ENCODE data around the gene CEBPE. TPM values are rescaled to one million over a fixed set of nuclear protein-coding genes. Genes with fewer than 3 reads are reported as not detected.
A peak's percentile ranks its signal among the peaks of the same experiment; 100 is the strongest.

Gene CEBPE
- total and polyA plus RNA-seq, 2 donors (not counting 3 experiments of a cell fraction or from before 2014, with no cell fraction given) = not detected

DNA sequence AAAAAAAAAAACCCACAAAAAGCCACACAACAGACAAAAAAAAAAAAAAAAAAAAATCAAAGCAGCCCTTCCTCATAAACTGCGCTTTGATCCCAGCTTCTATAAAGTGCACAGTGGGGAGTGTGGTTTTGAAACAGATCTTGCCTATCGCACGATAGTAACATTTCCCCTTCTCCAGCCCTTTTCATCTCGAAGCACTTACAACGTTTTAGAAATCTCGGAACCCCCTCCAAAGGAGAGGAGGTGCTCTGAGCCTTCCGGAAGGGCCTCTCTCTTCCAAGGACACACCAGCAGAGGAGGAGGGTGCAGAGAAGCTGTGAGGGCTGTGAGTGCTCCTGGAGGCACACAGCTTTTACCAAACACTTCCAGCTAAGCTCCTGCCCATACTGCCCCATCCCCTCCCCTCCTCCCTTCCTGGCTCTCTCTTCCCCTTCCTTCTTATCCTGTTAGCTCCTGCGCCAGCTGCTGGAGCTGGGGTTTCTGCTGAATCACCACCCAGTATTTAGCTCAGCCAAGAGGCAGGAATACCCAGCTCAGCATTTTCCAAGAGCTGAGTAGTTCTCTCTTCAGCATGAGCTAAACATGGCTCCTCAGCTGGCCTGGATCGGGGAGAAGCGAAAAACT is 36.0 kb upstream of the CEBPE start:
- CTCF ChIA-PET = interaction anchor here (0.7 to 1.8 kb wide), 11 partner anchors 14 to 86 kb away, joined by 3 to 31 read pairs (median 4); partner anchors contain the start of gene CEBPE

GRCh38 chr14:23153851-23154796 is 35.1 kb upstream of the CEBPE start:
- ChIA-PET POLR2A (no interaction called here), CTCF (interaction anchor here (0.7 to 1.8 kb wide), 3 partner anchors 14 to 33 kb away, joined by 3 to 31 read pairs (median 6); no protein-coding TSS in a partner anchor)
- Histone ChIP-seq H4K20me1 (replicated peaks; ENCODE audit: control insufficient read depth, extremely low read depth, insufficient read depth, low read length) (no peaks in the 10 kb centered on the region), H3K79me2 (ENCODE audit: control insufficient read depth, insufficient read depth, low read length) (no peaks in the 10 kb centered on the region), H3K36me3 (ENCODE audit: control insufficient read depth in 2 of 2, extremely low read depth in 1 of 2, insufficient read depth in 2 of 2, low read length in 2 of 2) (no peaks in the 10 kb centered on the region), H3K27me3 (ENCODE audit: control insufficient read depth in 2 of 2, insufficient read depth in 2 of 2, low read length in 2 of 2) (no peaks in the 10 kb centered on the region), H3K4me1 (ENCODE audit: control insufficient read depth, extremely low read depth, insufficient read depth, low read length) (peaks cover 17% of the 10 kb centered on the region), H3K9me1 (replicated peaks; ENCODE audit: control insufficient read depth, extremely low read depth, insufficient read depth, low read length) (no peaks in the 10 kb centered on the region), H2AFZ (ENCODE audit: low read depth, low read length) (peak overlapping the region; percentile 92), H3K4me3 (replicated peaks in 1 of 3; ENCODE audit: insufficient read depth in 1 of 3, low read depth in 1 of 3, low read length in 3 of 3) (no peak overlapping the region), H3K9ac (replicated peaks; ENCODE audit: extremely low read depth, insufficient read depth, low read length) (no peak overlapping the region), H3K4me2 (ENCODE audit: insufficient read depth, low read length) (no peak overlapping the region), H3K27ac (ENCODE audit: insufficient read depth, low read depth, low read length) (no peak overlapping the region), H3K9me3 (replicated peaks; ENCODE audit: control insufficient read depth, insufficient read depth, low read length) (no peaks in the 10 kb centered on the region)
- FAIRE-seq (peak; percentile 62), DNase-seq (ENCODE audit: low read depth, low spot score) (peak; percentile 61)
- dilution Hi-C loops (cut with MboI; ENCODE audit: extremely low pct_ligation_motif_present, low sequenced_read_pairs) = no loop called here
- intact Hi-C loops (cut with micrococcal nuclease) = loop anchor here (2.0 kb wide), 1 partner anchor 29 kb away; the partner anchor contains the start of gene SLC7A8
- TF ChIP-seq MAX (IDR thresholded peaks at IDR 0.05; ENCODE audit: insufficient read depth, insufficient read length) = peak; percentile 87
- TF ChIP-seq JUN (IDR thresholded peaks at IDR 0.05; ENCODE audit: borderline replicate concordance, insufficient read depth, insufficient read length, low read depth) = no peak
- no TSS peak for BruUV-seq (replicated peaks)

More for the DNA sequence above, 36.0 kb upstream of the CEBPE start:
- Histone ChIP-seq H3K4me2 (ENCODE audit: insufficient read depth, low read length) (peak overlapping the region; percentile 44), H3K4me3 (replicated peaks in 1 of 3; ENCODE audit: insufficient read depth in 1 of 3, low read depth in 1 of 3, low read length in 3 of 3) (no peak overlapping the region), H3K9me1 (replicated peaks; ENCODE audit: control insufficient read depth, extremely low read depth, insufficient read depth, low read length) (no peaks in the 10 kb centered on the region), H3K36me3 (ENCODE audit: control insufficient read depth in 2 of 2, extremely low read depth in 1 of 2, insufficient read depth in 2 of 2, low read length in 2 of 2) (no peaks in the 10 kb centered on the region), H3K27ac (ENCODE audit: insufficient read depth, low read depth, low read length) (no peak overlapping the region), H3K27me3 (ENCODE audit: control insufficient read depth in 2 of 2, insufficient read depth in 2 of 2, low read length in 2 of 2) (no peaks in the 10 kb centered on the region), H3K4me1 (ENCODE audit: control insufficient read depth, extremely low read depth, insufficient read depth, low read length) (peaks cover 17% of the 10 kb centered on the region), H3K9me3 (replicated peaks; ENCODE audit: control insufficient read depth, insufficient read depth, low read length) (no peaks in the 10 kb centered on the region), H3K79me2 (ENCODE audit: control insufficient read depth, insufficient read depth, low read length) (no peaks in the 10 kb centered on the region), H4K20me1 (replicated peaks; ENCODE audit: control insufficient read depth, extremely low read depth, insufficient read depth, low read length) (no peaks in the 10 kb centered on the region), H2AFZ (ENCODE audit: low read depth, low read length) (peak overlapping the region; percentile 99), H3K9ac (replicated peaks; ENCODE audit: extremely low read depth, insufficient read depth, low read length) (peak overlapping the region; percentile 13)
- DNase-seq (ENCODE audit: low read depth, low spot score) (peak; percentile 85), FAIRE-seq (peak; percentile 96)
- intact Hi-C loops (cut with micrococcal nuclease) (loop anchor here (1.0 to 2.0 kb wide), 2 partner anchors 28 to 34 kb away; partner anchors contain the start of gene SLC7A8), dilution Hi-C loops (cut with MboI; ENCODE audit: extremely low pct_ligation_motif_present, low sequenced_read_pairs) (no loop called here)
- TF ChIP-seq JUN (IDR thresholded peaks at IDR 0.05; ENCODE audit: borderline replicate concordance, insufficient read depth, insufficient read length, low read depth) (no peak), FOS (IDR thresholded peaks at IDR 0.05; ENCODE audit: borderline replicate concordance, insufficient read depth, low read length) (peak; percentile 18)
- BruUV-seq (replicated peaks) = no TSS peak
- POLR2A ChIA-PET = interaction anchor here (0.5 to 1.1 kb wide), 4 partner anchors 34 to 600 kb away, joined by 3 to 6 read pairs (median 4); partner anchors contain the start of genes ACIN1 and C14orf119

Measured in endothelial cell of umbilical vein (primary cell).